Esophagus mucosa (tissue), 1 donor: ENCODE results near the gene ACADL. TPM values are rescaled to one million over a fixed set of nuclear protein-coding genes. Genes with fewer than 3 reads are reported as not detected.
"Not testable (repeated sequence)": the region's sequence is repeated elsewhere in the genome, so short reads cannot be mapped to it uniquely, and the experiment has no call there.

Source experiments
- ATAC-seq: fragments of 200-7000 bp; cut with Tn5 transposase; one replicate; pipeline ENCODE4 v1.9.1; 2020
- total RNA-seq: library from RNA; stranded (reverse); gene quantifications from one replicate; pipeline ENCODE4 v1.2.4, GENCODE V29; 2023
- donor health status: DM: yes; HTN: yes; CAD: no.

ACADL gene
- total RNA-seq, 1 donor from 2014 or later, result 0.32 TPM

- ATAC-seq, result no peak
These were observed 26.0 kb downstream of the ACADL start for GRCh38 chr2:210199186-210199765.

- no peak for ATAC-seq
These were observed 26.9 kb downstream of the ACADL start for GRCh38 chr2:210198326-210198725.

GRCh38 chr2:210197720-210198119, 27.5 kb downstream of the ACADL start:
- no peak for ATAC-seq

- ATAC-seq, result no peak
These were observed 30.0 kb downstream of the ACADL start for GRCh38 chr2:210195101-210195852.

GRCh38 chr2:210190345-210190744, 34.9 kb downstream of the ACADL start:
- ATAC-seq, result no peak

- ATAC-seq, result no peak
These were observed 35.7 kb downstream of the ACADL start for GRCh38 chr2:210189452-210190138.

- ATAC-seq, result no peak
These were observed 36.5 kb downstream of the ACADL start for GRCh38 chr2:210188755-210189154.

GRCh38 chr2:210188190-210188589, 37.1 kb downstream of the ACADL start:
- ATAC-seq, result no peak

GRCh38 chr2:210183936-210184335, 41.3 kb downstream of the ACADL start:
- ATAC-seq, result not testable (repeated sequence)

GRCh38 chr2:210181606-210182088, 43.6 kb downstream of the ACADL start:
- not testable (repeated sequence) for ATAC-seq

GRCh38 chr2:210181033-210181605, 44.1 kb downstream of the ACADL start:
- ATAC-seq, result not testable (repeated sequence)

GRCh38 chr2:210180477-210180876, 44.8 kb downstream of the ACADL start:
- no peak for ATAC-seq

- ATAC-seq, result no peak
These were observed 45.8 kb downstream of the ACADL start for GRCh38 chr2:210179351-210179990.

- ATAC-seq, result no peak
These were observed 47.5 kb downstream of the ACADL start for GRCh38 chr2:210177769-210178168.

GRCh38 chr2:210177115-210177514, 48.1 kb downstream of the ACADL start:
- not testable (repeated sequence) for ATAC-seq

GRCh38 chr2:210174086-210174485, 51.2 kb downstream of the ACADL start:
- no peak for ATAC-seq

- ATAC-seq, result no peak
These were observed 53.0 kb downstream of the ACADL start for GRCh38 chr2:210172219-210172575.

GRCh38 chr2:210171309-210172218, 53.7 kb downstream of the ACADL start, which contains the start of gene KANSL1L:
TSS of gene KANSL1L (minus strand) at chr2:210171409. CDS start at chr2:210154582, 16,827 bp downstream.
- ATAC-seq, result peak; percentile 98

GRCh38 chr2:210170446-210171303, 54.6 kb downstream of the ACADL start:
- peak; percentile 92 for ATAC-seq

- no peak for ATAC-seq
These were observed 55.1 kb downstream of the ACADL start for GRCh38 chr2:210170196-210170445.
